GM21390 (cell line): ENCODE results near the gene CCL13.

Experiments used
- ATAC-seq: cut with Tn5 transposase; IDR thresholded peaks from one replicate; pipeline ENCODE4 v1.9.1; 2021; ENCODE audit not compliant: unreplicated experiment

Gene CCL13

GRCh38 chr17:34383216-34383615 lies 26.9 kb downstream of the CCL13 start:
- no peak for ATAC-seq

- no peak for ATAC-seq
Measured at GRCh38 chr17:34384271-34384670, 28.0 kb downstream of the CCL13 start.

- ATAC-seq, result no peak
Measured at GRCh38 chr17:34384822-34385605, 28.7 kb downstream of the CCL13 start.

GRCh38 chr17:34386343-34386696 lies 30.0 kb downstream of the CCL13 start:
- ATAC-seq, result no peak

GRCh38 chr17:34386697-34387550 lies 30.6 kb downstream of the CCL13 start:
- no peak for ATAC-seq

GRCh38 chr17:34387566-34387965 lies 31.3 kb downstream of the CCL13 start:
- ATAC-seq, result no peak

GRCh38 chr17:34389126-34389750 lies 33.0 kb downstream of the CCL13 start:
- no peak for ATAC-seq

- ATAC-seq, result no peak
Measured at GRCh38 chr17:34390649-34391048, 34.4 kb downstream of the CCL13 start.

GRCh38 chr17:34391241-34391640 lies 35.0 kb downstream of the CCL13 start:
- ATAC-seq, result no peak

GRCh38 chr17:34393401-34393800 lies 37.1 kb downstream of the CCL13 start:
- ATAC-seq, result no peak

GRCh38 chr17:34397265-34397664 lies 41.0 kb downstream of the CCL13 start:
- ATAC-seq, result no peak

- no peak for ATAC-seq
Measured at GRCh38 chr17:34398990-34399389, 42.7 kb downstream of the CCL13 start.

GRCh38 chr17:34399725-34400124 lies 43.4 kb downstream of the CCL13 start:
- ATAC-seq, result no peak

- no peak for ATAC-seq
Measured at GRCh38 chr17:34400301-34400931, 44.1 kb downstream of the CCL13 start.

GRCh38 chr17:34401165-34401564 lies 44.9 kb downstream of the CCL13 start:
- no peak for ATAC-seq

- no peak for ATAC-seq
Measured at GRCh38 chr17:34403006-34403405, 46.7 kb downstream of the CCL13 start.

GRCh38 chr17:34406226-34406625 lies 49.9 kb downstream of the CCL13 start:
- ATAC-seq, result no peak
